GM19328 (cell line): ENCODE data around the gene PDE7B.
"Not testable (repeated sequence)": the region's sequence is repeated elsewhere in the genome, so short reads cannot be mapped to it uniquely, and the experiment has no call there.

Experiments used
- ATAC-seq: cut with Tn5 transposase; IDR thresholded peaks from one replicate; pipeline ENCODE4 v1.9.1; 2021; ENCODE audit warnings: mild to moderate bottlenecking, moderate library complexity; ENCODE audit not compliant: unreplicated experiment

PDE7B gene

GRCh38 chr6:136137739-136138402, 286.4 kb downstream of the PDE7B start:
- ATAC-seq = no peak

- not testable (repeated sequence) for ATAC-seq
These were observed 287.6 kb downstream of the PDE7B start for GRCh38 chr6:136139111-136139510.

GRCh38 chr6:136144251-136145023, 292.9 kb downstream of the PDE7B start:
- ATAC-seq = no peak

- no peak for ATAC-seq
These were observed 294.6 kb downstream of the PDE7B start for GRCh38 chr6:136146130-136146529.

GRCh38 chr6:136147342-136147741, 295.8 kb downstream of the PDE7B start:
- no peak for ATAC-seq

GRCh38 chr6:136148051-136148450, 296.6 kb downstream of the PDE7B start:
- ATAC-seq = no peak

- no peak for ATAC-seq
These were observed 297.0 kb downstream of the PDE7B start for GRCh38 chr6:136148523-136148922.

GRCh38 chr6:136149311-136149710, 297.8 kb downstream of the PDE7B start:
- no peak for ATAC-seq

GRCh38 chr6:136150961-136151360, 299.5 kb downstream of the PDE7B start:
- no peak for ATAC-seq

- ATAC-seq = no peak
These were observed 302.3 kb downstream of the PDE7B start for GRCh38 chr6:136153707-136154375.

GRCh38 chr6:136155191-136155590, 303.7 kb downstream of the PDE7B start:
- ATAC-seq = no peak

- no peak for ATAC-seq
These were observed 306.2 kb downstream of the PDE7B start for GRCh38 chr6:136157743-136158142.

GRCh38 chr6:136158387-136158821, 306.9 kb downstream of the PDE7B start:
- no peak for ATAC-seq

- no peak for ATAC-seq
These were observed 307.5 kb downstream of the PDE7B start for GRCh38 chr6:136158971-136159370.

GRCh38 chr6:136160250-136160649, 308.7 kb downstream of the PDE7B start:
- ATAC-seq = no peak

- ATAC-seq = no peak
These were observed 310.4 kb downstream of the PDE7B start for GRCh38 chr6:136161950-136162349.

GRCh38 chr6:136163260-136163659, 311.8 kb downstream of the PDE7B start:
- ATAC-seq = no peak

GRCh38 chr6:136166815-136167214, 315.3 kb downstream of the PDE7B start:
- ATAC-seq = no peak

GRCh38 chr6:136169394-136170148, 318.1 kb downstream of the PDE7B start:
- no peak for ATAC-seq

- ATAC-seq = no peak
These were observed 319.7 kb downstream of the PDE7B start for GRCh38 chr6:136171231-136171630.
